Measurements from ENCODE around the gene SLC25A4. TPM values are rescaled to one million over a fixed set of nuclear protein-coding genes. Genes with fewer than 3 reads are reported as not detected.

SLC25A4 gene
- total and polyA plus RNA-seq, 2 of the 4 experiments (the other 2 are of a cell fraction): 16.0 to 21.6 TPM

DNA sequence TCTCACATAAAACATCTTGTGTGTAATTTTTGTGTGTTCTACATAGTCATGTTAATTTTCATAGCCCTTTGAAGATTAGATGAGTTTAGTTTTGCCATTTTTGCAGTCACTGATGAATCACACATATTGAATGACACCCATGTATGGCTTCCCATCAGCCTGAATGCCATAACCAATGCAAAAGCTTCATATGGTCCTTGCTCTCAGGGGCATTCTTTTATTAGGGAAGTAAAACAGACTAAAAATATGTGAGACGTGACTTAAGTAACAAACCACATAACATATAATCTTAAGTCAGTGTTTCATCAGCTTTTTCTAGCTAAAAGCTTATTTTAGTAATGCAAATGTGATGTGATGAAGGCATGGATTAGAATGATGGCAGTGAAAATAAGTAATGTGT lies 8.2 kb downstream of the SLC25A4 start:
- no peak overlapping the region for H3K56ac ChIP-seq (ENCODE audit: extremely low read depth, insufficient read depth, low read length)
- H4K20me1 ChIP-seq (ENCODE audit: insufficient read depth, low read length): no peaks in the 10 kb centered on the region
- H3K4ac ChIP-seq (ENCODE audit: low read depth, low read length): no peak overlapping the region
- H3K23ac ChIP-seq (ENCODE audit: low read depth, low read length): no peak overlapping the region
- TF ChIP-seq ELK1 (IDR thresholded peaks at IDR 0.05; ENCODE audit: borderline replicate concordance, low read depth, low read length) (no peak), RFX5 (IDR thresholded peaks at IDR 0.05; ENCODE audit: low read depth, low read length) (no peak), NFE2L2 (IDR thresholded peaks at IDR 0.05; ENCODE audit: low read depth, low read length) (no peak), CHD1 (IDR thresholded peaks at IDR 0.05; ENCODE audit: low read depth, low read length) (no peak), USF2 (IDR thresholded peaks at IDR 0.05; ENCODE audit: low read depth, low read length) (no peak), MAFK (IDR thresholded peaks at IDR 0.05; ENCODE audit: low read depth, low read length) (no peak), RAD21 (IDR thresholded peaks at IDR 0.05; ENCODE audit: low read length) (no peak), POLR2A (IDR thresholded peaks at IDR 0.05; ENCODE audit: low read depth, low read length) (no peak), CEBPB (IDR thresholded peaks at IDR 0.05; ENCODE audit: low read depth, low read length) (no peak), MXI1 (IDR thresholded peaks at IDR 0.05; ENCODE audit: borderline replicate concordance, low read depth, low read length) (no peak), MAZ (IDR thresholded peaks at IDR 0.05; ENCODE audit: borderline replicate concordance, low read depth, low read length) (no peak), RCOR1 (IDR thresholded peaks at IDR 0.05; ENCODE audit: insufficient replicate concordance, low read length) (no peak), BHLHE40 (IDR thresholded peaks at IDR 0.05; ENCODE audit: low read depth, low read length) (no peak), SMC3 (IDR thresholded peaks at IDR 0.05; ENCODE audit: low read depth, low read length) (no peak), FOS (IDR thresholded peaks at IDR 0.05; ENCODE audit: low read depth, low read length) (no peak)
- TF ChIP-seq, protein P1, sequence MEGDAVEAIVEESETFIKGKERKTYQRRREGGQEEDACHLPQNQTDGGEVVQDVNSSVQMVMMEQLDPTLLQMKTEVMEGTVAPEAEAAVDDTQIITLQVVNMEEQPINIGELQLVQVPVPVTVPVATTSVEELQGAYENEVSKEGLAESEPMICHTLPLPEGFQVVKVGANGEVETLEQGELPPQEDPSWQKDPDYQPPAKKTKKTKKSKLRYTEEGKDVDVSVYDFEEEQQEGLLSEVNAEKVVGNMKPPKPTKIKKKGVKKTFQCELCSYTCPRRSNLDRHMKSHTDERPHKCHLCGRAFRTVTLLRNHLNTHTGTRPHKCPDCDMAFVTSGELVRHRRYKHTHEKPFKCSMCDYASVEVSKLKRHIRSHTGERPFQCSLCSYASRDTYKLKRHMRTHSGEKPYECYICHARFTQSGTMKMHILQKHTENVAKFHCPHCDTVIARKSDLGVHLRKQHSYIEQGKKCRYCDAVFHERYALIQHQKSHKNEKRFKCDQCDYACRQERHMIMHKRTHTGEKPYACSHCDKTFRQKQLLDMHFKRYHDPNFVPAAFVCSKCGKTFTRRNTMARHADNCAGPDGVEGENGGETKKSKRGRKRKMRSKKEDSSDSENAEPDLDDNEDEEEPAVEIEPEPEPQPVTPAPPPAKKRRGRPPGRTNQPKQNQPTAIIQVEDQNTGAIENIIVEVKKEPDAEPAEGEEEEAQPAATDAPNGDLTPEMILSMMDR (conservative IDR thresholded peaks at IDR 0.05; ENCODE audit: low read depth, low read length): no peak
- H3K18ac ChIP-seq (ENCODE audit: low read depth, low read length): no peak overlapping the region
- no peaks in the 10 kb centered on the region for H3K27me3 ChIP-seq (ENCODE audit: control insufficient read depth, insufficient read depth, low read length)
- no peaks in the 10 kb centered on the region for H3K9me3 ChIP-seq (ENCODE audit: control insufficient read depth, insufficient read depth, low read length)
- H4K5ac ChIP-seq (ENCODE audit: low read depth, low read length): no peak overlapping the region
- no peak overlapping the region for H2BK120ac ChIP-seq (ENCODE audit: low read depth, low read length)
- H2BK5ac ChIP-seq (ENCODE audit: low read depth, low read length, poor library complexity, severe bottlenecking): no peak overlapping the region
- DNase-seq (no peak), ATAC-seq (ENCODE audit: low read depth) (no peak)
- H3K9me1 ChIP-seq (ENCODE audit: insufficient read depth, low read length): peaks cover 5% of the 10 kb centered on the region; the same call in 1 of the 2 replicates
- H3K27ac ChIP-seq (ENCODE audit: insufficient read depth, low read length): no peak overlapping the region
- H3K79me1 ChIP-seq (ENCODE audit: low read depth in 1 of 2, low read length in 2 of 2): no peaks in the 10 kb centered on the region; a peak in 1 of 4 replicates
- no peak overlapping the region for H3K14ac ChIP-seq (replicated peaks; ENCODE audit: low read depth, low read length)
- no peak overlapping the region for H2AFZ ChIP-seq (replicated peaks; ENCODE audit: low read length, poor library complexity)
- dilution Hi-C loops (cut with HindIII; ENCODE audit: low sequenced_read_pairs, unreplicated experiment) (no loop called here), intact Hi-C loops (cut with micrococcal nuclease) (no loop called here), in situ Hi-C loops (cut with MboI; ENCODE audit: low sequenced_read_pairs) (no loop called here)
- ChIA-PET POLR2A (ENCODE audit: unreplicated experiment) (no interaction called here), CTCF (interaction anchor here (0.5 kb wide), 1 partner anchor 490 kb away, joined by 3 read pairs; no protein-coding TSS in a partner anchor)
- no peak overlapping the region for H2AK9ac ChIP-seq (replicated peaks; ENCODE audit: low read depth, low read length, poor library complexity)
- H3K36me3 ChIP-seq (ENCODE audit: control insufficient read depth, insufficient read depth, low read length): peaks cover 7% of the 10 kb centered on the region
- no peaks in the 10 kb centered on the region for H3K4me1 ChIP-seq (ENCODE audit: control insufficient read depth, insufficient read depth, low read length)
- no peak overlapping the region for H4K91ac ChIP-seq (ENCODE audit: insufficient read depth, low read depth, low read length)
- BruUV-seq (replicated peaks): no TSS peak
- no peak overlapping the region for H3K4me3 ChIP-seq (ENCODE audit: insufficient read depth, low read depth, low read length)
- H2BK20ac ChIP-seq (ENCODE audit: low read depth, low read length): no peak overlapping the region
- H3K9ac ChIP-seq (ENCODE audit: low read depth, low read length): no peak overlapping the region
- H3K4me2 ChIP-seq (ENCODE audit: low read depth, low read length): no peak overlapping the region
- no peak overlapping the region for H4K8ac ChIP-seq (ENCODE audit: low read depth in 2 of 2, low read length in 2 of 2)
- no peak overlapping the region for H2BK15ac ChIP-seq (ENCODE audit: low read depth, low read length)
- no CpG with 5 or more reads among the region's 1 CpG for WGBS, 2 experiments (ENCODE audit: extremely low coverage in 2 of 2, insufficient read length in 1 of 2)
- no peak overlapping the region for H2AK5ac ChIP-seq (ENCODE audit: low read depth, low read length)

All from IMR-90 (cell line).